ENCODE results near the gene UNC13A.

DNA sequence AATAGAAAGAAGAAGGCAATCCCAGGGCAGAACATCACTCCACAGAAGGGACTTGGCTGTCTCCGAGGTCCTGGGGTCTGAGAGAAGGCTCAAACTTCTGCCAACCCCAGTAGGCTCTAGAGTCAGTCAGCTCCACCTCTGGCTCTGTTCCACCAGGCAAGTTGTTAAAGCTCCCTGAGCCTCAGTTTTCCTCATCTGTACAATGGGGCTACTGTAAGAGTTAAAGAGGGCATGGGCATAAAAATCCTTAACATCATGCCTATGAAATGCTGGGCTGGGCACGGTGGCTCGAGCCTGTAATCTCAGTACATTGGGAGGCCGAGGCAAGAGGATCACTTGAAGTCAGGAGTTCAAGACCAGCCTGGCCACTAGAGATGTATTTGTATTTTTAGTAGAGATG lies 5.1 kb downstream of the UNC13A start:
- TF ChIP-seq, protein P1, sequence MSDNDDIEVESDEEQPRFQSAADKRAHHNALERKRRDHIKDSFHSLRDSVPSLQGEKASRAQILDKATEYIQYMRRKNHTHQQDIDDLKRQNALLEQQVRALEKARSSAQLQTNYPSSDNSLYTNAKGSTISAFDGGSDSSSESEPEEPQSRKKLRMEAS (IDR thresholded peaks at IDR 0.05; ENCODE audit: low read depth, low read length), result no peak
- no peak for TF ChIP-seq CTCF (IDR thresholded peaks at IDR 0.05; ENCODE audit: low read depth, low read length)

Data from NB4 (cell line).